Measurements from ENCODE around the gene KLK10.

Gene KLK10

GRCh38 chr19:51025809-51026553 lies 6.5 kb upstream of the KLK10 start:
- DNase-seq (ENCODE audit: low read depth): no peak

- no peak for DNase-seq (ENCODE audit: low read depth)
Observed at GRCh38 chr19:51025401-51025800, 5.9 kb upstream of the KLK10 start.

- no peak for DNase-seq (ENCODE audit: low read depth)
Observed at GRCh38 chr19:51024924-51025323, 5.4 kb upstream of the KLK10 start.

GRCh38 chr19:51023946-51024345 lies 4.4 kb upstream of the KLK10 start:
- no peak for DNase-seq (ENCODE audit: low read depth)

- DNase-seq (ENCODE audit: low read depth): no peak
Observed at GRCh38 chr19:51022526-51022925, 3.0 kb upstream of the KLK10 start.

- DNase-seq (ENCODE audit: low read depth): no peak
Observed at GRCh38 chr19:51020988-51021651, 1.6 kb upstream of the KLK10 start.

- DNase-seq (ENCODE audit: low read depth): no peak
Observed at GRCh38 chr19:51018745-51019543, 565 bp downstream of the KLK10 start.

- DNase-seq (ENCODE audit: low read depth): no peak
Observed at GRCh38 chr19:51016798-51017683, 2.5 kb downstream of the KLK10 start.

GRCh38 chr19:51015691-51016267 lies 3.7 kb downstream of the KLK10 start:
- DNase-seq (ENCODE audit: low read depth): no peak

GRCh38 chr19:51014242-51014641 lies 5.3 kb downstream of the KLK10 start:
- no peak for DNase-seq (ENCODE audit: low read depth)

GRCh38 chr19:51012661-51013190 lies 6.8 kb downstream of the KLK10 start:
- no peak for DNase-seq (ENCODE audit: low read depth)

GRCh38 chr19:51010066-51010795 lies 9.3 kb downstream of the KLK10 start:
- DNase-seq (ENCODE audit: low read depth): no peak

GRCh38 chr19:51009061-51009891 lies 10.2 kb downstream of the KLK10 start:
- no peak for DNase-seq (ENCODE audit: low read depth)

GRCh38 chr19:51007488-51007887 lies 12.0 kb downstream of the KLK10 start:
- no peak for DNase-seq (ENCODE audit: low read depth)

GRCh38 chr19:51006406-51006805 lies 13.1 kb downstream of the KLK10 start:
- no peak for DNase-seq (ENCODE audit: low read depth)

GRCh38 chr19:51005248-51005647 lies 14.3 kb downstream of the KLK10 start:
- DNase-seq (ENCODE audit: low read depth): no peak

- no peak for DNase-seq (ENCODE audit: low read depth)
Observed at GRCh38 chr19:51003316-51003715, 16.2 kb downstream of the KLK10 start.

- no peak for DNase-seq (ENCODE audit: low read depth)
Observed at GRCh38 chr19:51002542-51003311, 16.8 kb downstream of the KLK10 start.

GRCh38 chr19:51002089-51002532 lies 17.4 kb downstream of the KLK10 start:
- DNase-seq (ENCODE audit: low read depth): no peak
